ENCODE results near the gene TEX44. TPM values are rescaled to one million over a fixed set of nuclear protein-coding genes. Genes with fewer than 3 reads are reported as not detected.

TEX44 gene
- total RNA-seq, 4 donors from 2014 or later, result not detected

DNA sequence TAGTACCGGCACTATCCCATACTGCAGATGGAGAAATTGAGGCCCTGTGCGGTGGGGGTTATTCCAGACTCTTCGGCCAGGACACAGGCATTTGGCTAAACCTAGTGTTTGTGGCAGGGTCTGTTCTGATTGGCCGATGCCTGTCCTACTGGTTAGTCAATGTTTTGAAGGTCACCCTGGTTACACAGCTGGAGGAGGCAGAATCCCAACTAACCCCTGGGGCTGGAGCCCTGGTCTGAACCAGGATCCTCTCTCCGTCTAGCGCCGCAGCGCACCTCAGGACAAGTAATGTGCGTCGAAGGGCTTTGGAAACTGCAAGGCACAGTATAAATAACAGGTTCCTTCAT is 19.4 kb downstream of the TEX44 start:
- H3K4me1 ChIP-seq, result peaks cover 5 to 57% (median 38%) of the 10 kb centered on the region in 3 donors
- no peak overlapping the region for H3K4me3 ChIP-seq

GRCh38 chr2:231612456-231613330 is 20.0 kb downstream of the TEX44 start:
- ATAC-seq, result peak; percentile 72
- WGBS, 2 donors (ENCODE audit: low coverage in 1 of 2), result 0 to 15% methylated on average over 2 to 4 of the region's 21 CpGs
- Histone ChIP-seq H3K27ac (peak overlapping the region; percentile 90 to 100 (median 98)), H3K9me3 (no peaks in the 10 kb centered on the region), H3K4me1 (peaks cover 5 to 51% (median 38%) of the 10 kb centered on the region in 3 donors), H3K27me3 (no peaks in the 10 kb centered on the region), H3K4me3 (peak overlapping the region in 1 of 2 donors; percentile 55), H3K36me3 (no peaks in the 10 kb centered on the region)
- no peak for TF ChIP-seq POLR2A (IDR thresholded peaks at IDR 0.05)
- TF ChIP-seq POLR2AphosphoS5 (IDR thresholded peaks at IDR 0.05), result peak; percentile 39
- TF ChIP-seq, protein P1, sequence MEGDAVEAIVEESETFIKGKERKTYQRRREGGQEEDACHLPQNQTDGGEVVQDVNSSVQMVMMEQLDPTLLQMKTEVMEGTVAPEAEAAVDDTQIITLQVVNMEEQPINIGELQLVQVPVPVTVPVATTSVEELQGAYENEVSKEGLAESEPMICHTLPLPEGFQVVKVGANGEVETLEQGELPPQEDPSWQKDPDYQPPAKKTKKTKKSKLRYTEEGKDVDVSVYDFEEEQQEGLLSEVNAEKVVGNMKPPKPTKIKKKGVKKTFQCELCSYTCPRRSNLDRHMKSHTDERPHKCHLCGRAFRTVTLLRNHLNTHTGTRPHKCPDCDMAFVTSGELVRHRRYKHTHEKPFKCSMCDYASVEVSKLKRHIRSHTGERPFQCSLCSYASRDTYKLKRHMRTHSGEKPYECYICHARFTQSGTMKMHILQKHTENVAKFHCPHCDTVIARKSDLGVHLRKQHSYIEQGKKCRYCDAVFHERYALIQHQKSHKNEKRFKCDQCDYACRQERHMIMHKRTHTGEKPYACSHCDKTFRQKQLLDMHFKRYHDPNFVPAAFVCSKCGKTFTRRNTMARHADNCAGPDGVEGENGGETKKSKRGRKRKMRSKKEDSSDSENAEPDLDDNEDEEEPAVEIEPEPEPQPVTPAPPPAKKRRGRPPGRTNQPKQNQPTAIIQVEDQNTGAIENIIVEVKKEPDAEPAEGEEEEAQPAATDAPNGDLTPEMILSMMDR (IDR thresholded peaks at IDR 0.05), result peak in 3 of 4 experiments; percentile 97 to 99 (median 98)

More for the DNA sequence above, 19.4 kb downstream of the TEX44 start:
- H3K36me3 ChIP-seq, result no peaks in the 10 kb centered on the region
- no peaks in the 10 kb centered on the region for H3K9me3 ChIP-seq
- peak; percentile 40 for ATAC-seq
- no peaks in the 10 kb centered on the region for H3K27me3 ChIP-seq
- TF ChIP-seq POLR2A (IDR thresholded peaks at IDR 0.05) (no peak), EP300 (IDR thresholded peaks at IDR 0.05) (no peak), POLR2AphosphoS5 (IDR thresholded peaks at IDR 0.05) (no peak)
- TF ChIP-seq, protein P1 (IDR thresholded peaks at IDR 0.05), result no peak
- peak overlapping the region; percentile 90 to 100 (median 98) for H3K27ac ChIP-seq
- WGBS, 2 donors (ENCODE audit: low coverage in 1 of 2), result 0% methylated on average over 3 to 7 of the region's 10 CpGs

- WGBS, 2 donors (ENCODE audit: low coverage in 1 of 2), result 0 to 3% methylated on average over 3 to 6 of the region's 9 CpGs
- Histone ChIP-seq H3K27ac (peak overlapping the region; percentile 90 to 100 (median 98)), H3K4me1 (peaks cover 5 to 50% (median 38%) of the 10 kb centered on the region in 3 donors), H3K36me3 (no peaks in the 10 kb centered on the region), H3K4me3 (peak overlapping the region; percentile 12 to 55), H3K9me3 (no peaks in the 10 kb centered on the region), H3K27me3 (no peaks in the 10 kb centered on the region)
- ATAC-seq, result no peak
- TF ChIP-seq POLR2A (IDR thresholded peaks at IDR 0.05) (no peak), POLR2AphosphoS5 (IDR thresholded peaks at IDR 0.05) (no peak), EP300 (IDR thresholded peaks at IDR 0.05) (no peak)
- TF ChIP-seq, protein P1 (IDR thresholded peaks at IDR 0.05), result no peak
Measured at GRCh38 chr2:231613331-231613662, 20.6 kb downstream of the TEX44 start.

DNA sequence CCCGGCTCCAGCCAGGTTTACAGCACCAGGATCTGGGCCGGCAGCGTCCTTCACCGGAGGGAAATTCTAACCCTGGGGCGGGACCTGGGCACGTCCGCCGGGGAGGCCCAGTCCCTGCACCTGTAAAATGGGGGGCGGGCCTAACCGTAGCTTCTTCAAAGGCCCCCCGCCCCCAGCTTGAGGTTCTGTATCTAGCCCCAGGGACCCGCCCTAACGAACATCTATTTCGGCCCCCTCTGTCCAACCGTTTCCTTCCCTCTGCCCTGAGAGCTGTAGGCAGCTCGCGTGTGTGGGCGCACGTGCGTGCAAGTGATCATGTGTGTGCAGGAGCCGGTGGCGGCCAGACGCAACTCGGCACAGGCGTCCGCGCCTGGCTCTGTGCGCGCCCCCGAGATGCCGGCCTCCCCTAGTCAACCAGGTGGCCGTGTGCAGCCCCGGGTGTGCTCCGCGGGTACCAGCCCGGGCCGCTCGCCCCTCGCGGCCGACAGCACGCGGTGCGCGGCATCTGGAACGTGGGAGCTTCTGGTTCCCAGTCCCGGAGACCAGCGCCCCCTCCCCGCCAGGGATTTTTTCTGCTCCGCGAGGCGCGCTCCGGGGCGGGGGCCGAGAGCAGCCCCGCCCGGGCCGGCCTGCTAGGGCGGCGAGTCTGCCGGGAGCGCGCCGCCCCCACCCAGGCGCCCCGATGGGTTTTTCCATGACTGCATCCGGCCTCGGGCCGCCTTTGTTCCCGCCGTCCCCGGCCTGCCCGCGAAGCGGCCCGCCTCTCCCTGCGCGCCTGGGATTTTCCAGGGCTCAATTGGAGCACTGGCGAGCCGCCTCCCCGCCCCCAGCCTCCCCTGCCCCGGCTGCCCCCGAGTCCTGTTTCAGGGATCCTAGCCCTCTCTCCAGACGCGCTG is 21.2 kb downstream of the TEX44 start:
- Histone ChIP-seq H3K27me3 (no peaks in the 10 kb centered on the region), H3K36me3 (no peaks in the 10 kb centered on the region), H3K9me3 (no peaks in the 10 kb centered on the region), H3K4me3 (peak overlapping the region; percentile 12 to 55), H3K4me1 (peaks cover 5 to 50% (median 38%) of the 10 kb centered on the region in 3 donors), H3K27ac (peak overlapping the region; percentile 90 to 100 (median 98))
- WGBS, 2 donors (ENCODE audit: low coverage in 1 of 2), result 0% methylated on average over 4 to 8 of the region's 86 CpGs
- ATAC-seq, result peak; percentile 87
- TF ChIP-seq POLR2AphosphoS5 (IDR thresholded peaks at IDR 0.05), result peak; percentile 67
- TF ChIP-seq, protein P1 (IDR thresholded peaks at IDR 0.05), result peak in 3 of 4 experiments; percentile 48 to 71 (median 69)
- no peak for TF ChIP-seq EP300 (IDR thresholded peaks at IDR 0.05)
- peak; percentile 68 to 83 for TF ChIP-seq POLR2A (IDR thresholded peaks at IDR 0.05)
